GM13976 (cell line): ENCODE data around the gene SCO1.

ENCODE experiments used
- DNase-seq: peaks from one replicate; pipeline ENCODE4 v3.0.0; 2012; ENCODE audit warnings: low spot score
- CTCF ChIP-seq: IDR thresholded peaks from 2 replicates; pipeline ENCODE4 v1.5.1; 2012; ENCODE audit warnings: borderline replicate concordance, mild to moderate bottlenecking; ENCODE audit not compliant: insufficient read depth; ENCODE audit errors: extremely low read depth, missing control alignments, control extremely low read depth
- in situ Hi-C: fragments of 300-500 bp; cut with MboI; formaldehyde crosslinking; loops from one replicate; pipeline ENCODE4 v1.12.0; 2022; ENCODE audit warnings: low sequenced_read_pairs, mixed read lengths, inconsistent platforms; ENCODE audit not compliant: unreplicated experiment

The SCO1 gene

GRCh38 chr17:10626390-10626789, 70.9 kb downstream of the SCO1 start:
- in situ Hi-C loops: no loop called here
- TF ChIP-seq CTCF: no peak
- no peak for DNase-seq

DNA sequence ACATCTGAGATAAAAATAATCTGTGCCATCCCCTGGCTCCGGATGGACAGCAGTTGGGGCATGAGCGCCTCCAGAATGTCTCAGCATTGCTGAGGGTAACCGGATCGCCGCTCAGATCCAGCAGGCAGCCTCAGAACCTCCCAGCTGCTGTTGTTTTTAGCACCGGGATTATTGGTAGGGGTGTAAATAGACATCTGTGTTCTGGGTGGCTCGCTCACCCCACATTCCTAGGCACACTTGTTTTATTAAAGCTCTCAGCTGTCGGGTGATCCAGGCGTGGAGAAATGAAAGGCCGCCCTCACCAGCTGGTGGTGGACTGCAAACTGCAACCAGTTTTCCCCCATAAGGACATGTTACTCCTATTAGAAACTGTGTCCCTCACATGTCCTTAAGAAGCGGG, 72.4 kb downstream of the SCO1 start:
- in situ Hi-C loops: loop anchor here (25.0 kb wide), 1 partner anchor 663 kb away; no protein-coding TSS in a partner anchor
- DNase-seq: no peak
- TF ChIP-seq CTCF: no peak

- TF ChIP-seq CTCF: no peak
- no peak for DNase-seq
- in situ Hi-C loops: loop anchor here (25.0 kb wide), 1 partner anchor 662 kb away; no protein-coding TSS in a partner anchor
These were observed 73.5 kb downstream of the SCO1 start for GRCh38 chr17:10623737-10624338.

DNA sequence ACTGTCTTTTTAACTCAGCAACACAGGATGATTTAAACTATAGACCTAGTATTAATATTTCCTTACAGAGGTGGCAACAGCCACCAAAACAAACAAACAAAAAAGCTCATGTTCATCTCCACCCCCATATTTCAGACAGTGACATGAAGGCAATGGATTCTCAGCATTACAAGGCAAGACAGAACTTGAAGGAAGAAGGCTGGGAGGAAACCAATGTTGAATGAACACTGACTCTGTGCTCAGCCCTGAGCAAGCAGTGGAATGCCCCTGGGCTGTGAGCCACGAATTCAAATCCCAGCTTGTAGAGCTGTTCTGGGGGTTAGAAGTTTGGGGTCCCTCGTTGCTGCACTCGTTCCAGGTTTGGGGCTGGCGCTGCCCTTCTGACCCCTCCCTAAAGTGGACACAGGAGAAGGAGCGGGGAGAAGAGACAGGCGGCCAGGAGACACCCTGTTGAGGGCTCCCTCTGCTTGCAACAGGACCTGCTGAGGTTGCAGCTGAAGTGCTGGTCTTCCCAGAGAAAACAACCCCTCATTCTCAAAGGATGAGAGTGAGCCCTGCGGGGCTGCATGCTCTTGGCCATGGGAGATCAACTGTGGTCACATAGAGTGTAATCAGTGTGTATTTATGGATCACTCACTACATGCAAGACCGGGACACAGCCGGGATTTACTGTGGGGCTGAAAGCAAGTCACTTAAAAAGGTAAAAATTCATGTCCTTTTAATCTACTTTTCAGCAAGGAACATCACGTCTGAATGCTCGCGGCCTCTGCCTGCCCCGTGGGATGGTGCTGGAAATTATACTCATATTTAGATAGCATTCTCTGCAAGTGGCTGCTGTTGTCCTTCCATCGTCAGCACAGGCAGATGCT, 74.5 kb downstream of the SCO1 start:
- no peak for TF ChIP-seq CTCF
- in situ Hi-C loops: loop anchor here (25.0 kb wide), 1 partner anchor 661 kb away; no protein-coding TSS in a partner anchor
- DNase-seq: no peak
